Sigmoid colon (tissue), 7 donors: ENCODE data around the gene DNAL1. TPM values are rescaled to one million over a fixed set of nuclear protein-coding genes. Genes with fewer than 3 reads are reported as not detected.

Experiments used
- DNase-seq: peaks from one replicate; pipeline ENCODE4 v3.0.0-alpha.2; 2019
- H3K27ac ChIP-seq, 4 donors: fragments of 200-600 bp; sonication (generic); one replicate each; pipeline ENCODE4 v1.5.1; 2016 to 2019; ENCODE audit warnings: mild to moderate bottlenecking in 1 of 4
- H3K27me3 ChIP-seq, 3 donors: fragments of 200-600 bp; sonication (generic); one replicate each; pipeline ENCODE4 v1.5.1; 2019; ENCODE audit warnings: mild to moderate bottlenecking in 1 of 3
- H3K36me3 ChIP-seq, 4 donors: fragments of 200-600 bp; sonication (generic); one replicate each; pipeline ENCODE4 v1.5.1; 2016 to 2019
- H3K4me1 ChIP-seq, 4 donors: fragments of 200-600 bp; sonication (generic); one replicate each; pipeline ENCODE4 v1.5.1; 2017 to 2019
- H3K4me3 ChIP-seq, 4 donors: fragments of 200-600 bp; sonication (generic); one replicate each; pipeline ENCODE4 v1.5.1; 2017 to 2019; ENCODE audit warnings: mild to moderate bottlenecking in 2 of 4, moderate library complexity in 1 of 4
- H3K9me3 ChIP-seq, 4 donors: fragments of 200-600 bp in 3 of 4; sonication (generic) in 3 of 4; one replicate each; pipeline versions ENCODE4 v1.5.1 to v1.6.1; 2013 to 2019
- EP300 ChIP-seq, 4 donors: sonication (generic); formaldehyde crosslinking; IDR thresholded peaks; one replicate each; pipeline ENCODE4 v1.6.1; 2017; ENCODE audit warnings: antibody characterized with exemption in 4 of 4
- POLR2A ChIP-seq, 2 donors: fragments of 450-650 bp; IDR thresholded peaks; one replicate each; pipeline ENCODE4 v1.6.1; 2016; ENCODE audit warnings: antibody characterized with exemption in 2 of 2, mild to moderate bottlenecking in 2 of 2, moderate library complexity in 2 of 2
- POLR2AphosphoS5 ChIP-seq, 4 donors: sonication (generic); formaldehyde crosslinking; IDR thresholded peaks; one replicate each; pipeline ENCODE4 v1.6.1; 2017; ENCODE audit warnings: antibody characterized with exemption in 4 of 4
- WGBS, 2 donors: extraction: QIAGEN DNeasy Blood & Tissue Kit; methylation state at CpG; one replicate each; pipeline ENCODE4 v1.1.7; 2013; 5-methylcytosine and 5-hydroxymethylcytosine counted together
- intact Hi-C: fragments of 100-400 bp; cut with DNase I; formaldehyde crosslinking; loops from one replicate; pipeline ENCODE4 v1.15.1; 2023
- polyA plus RNA-seq, 3 donors: library from polyadenylated mRNA; stranded (reverse); fragments of 200-250 nt; gene quantifications; one replicate each; pipeline ENCODE4 v1.2.3, GENCODE V29; 2013
- total RNA-seq, 4 donors: library from RNA; depleted of rRNA; stranded (reverse); fragments of >200 nt; gene quantifications; one replicate each; pipeline ENCODE4 v1.1.0, GENCODE V29; 2016
- TF ChIP-seq, protein P1 (sequence below), 4 experiments: fragments of 450-650 bp in 3 of 4; fragments of 200-600 bp in 1 of 4; IDR thresholded peaks; one replicate each; pipeline ENCODE4 v1.5.1; 2016 to 2019; ENCODE audit warnings: antibody characterized with exemption in 4 of 4, mild to moderate bottlenecking in 3 of 4, moderate library complexity in 2 of 4
- donor health status: healthy with polysubstance abuse.
- donor health status: Bipolar disorder and iron deficiency.
- donor health status: healthy.

DNAL1 gene
- total and polyA plus RNA-seq, 7 donors: 4.6 to 20.0 (median 6.9) TPM

DNA sequence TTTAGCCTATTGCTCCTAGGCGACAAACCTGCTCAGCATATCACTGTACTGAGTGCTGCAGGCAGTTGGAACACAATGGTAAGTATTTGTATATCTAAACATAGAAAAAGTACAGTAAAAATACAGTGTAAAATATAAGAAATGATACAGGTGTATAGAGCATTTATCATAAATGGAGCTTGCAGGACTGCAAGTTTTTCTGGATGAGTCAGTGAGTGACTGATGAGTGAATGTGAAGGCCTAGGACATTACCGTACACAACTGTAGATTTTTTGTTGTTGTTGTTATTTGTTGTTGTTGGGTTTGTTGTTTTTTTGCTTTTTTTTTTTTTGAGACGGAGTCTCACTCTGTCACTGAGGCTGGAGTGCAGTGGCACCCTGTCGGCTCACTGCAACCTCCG lies 36.0 kb downstream of the DNAL1 start:
- no peak for DNase-seq
- WGBS, 2 donors: 95 to 98% methylated on average over 5 of the region's 5 CpGs
- Histone ChIP-seq H3K27me3 (no peaks in the 10 kb centered on the region), H3K27ac (no peak overlapping the region), H3K4me1 (no peaks in the 10 kb centered on the region), H3K36me3 (no peaks in the 10 kb centered on the region), H3K4me3 (no peak overlapping the region), H3K9me3 (no peaks in the 10 kb centered on the region)
- intact Hi-C loops: no loop called here
- TF ChIP-seq POLR2A (IDR thresholded peaks at IDR 0.05) (no peak), POLR2AphosphoS5 (IDR thresholded peaks at IDR 0.05) (no peak), EP300 (IDR thresholded peaks at IDR 0.05) (no peak)
- TF ChIP-seq, protein P1, sequence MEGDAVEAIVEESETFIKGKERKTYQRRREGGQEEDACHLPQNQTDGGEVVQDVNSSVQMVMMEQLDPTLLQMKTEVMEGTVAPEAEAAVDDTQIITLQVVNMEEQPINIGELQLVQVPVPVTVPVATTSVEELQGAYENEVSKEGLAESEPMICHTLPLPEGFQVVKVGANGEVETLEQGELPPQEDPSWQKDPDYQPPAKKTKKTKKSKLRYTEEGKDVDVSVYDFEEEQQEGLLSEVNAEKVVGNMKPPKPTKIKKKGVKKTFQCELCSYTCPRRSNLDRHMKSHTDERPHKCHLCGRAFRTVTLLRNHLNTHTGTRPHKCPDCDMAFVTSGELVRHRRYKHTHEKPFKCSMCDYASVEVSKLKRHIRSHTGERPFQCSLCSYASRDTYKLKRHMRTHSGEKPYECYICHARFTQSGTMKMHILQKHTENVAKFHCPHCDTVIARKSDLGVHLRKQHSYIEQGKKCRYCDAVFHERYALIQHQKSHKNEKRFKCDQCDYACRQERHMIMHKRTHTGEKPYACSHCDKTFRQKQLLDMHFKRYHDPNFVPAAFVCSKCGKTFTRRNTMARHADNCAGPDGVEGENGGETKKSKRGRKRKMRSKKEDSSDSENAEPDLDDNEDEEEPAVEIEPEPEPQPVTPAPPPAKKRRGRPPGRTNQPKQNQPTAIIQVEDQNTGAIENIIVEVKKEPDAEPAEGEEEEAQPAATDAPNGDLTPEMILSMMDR (IDR thresholded peaks at IDR 0.05): no peak

DNA sequence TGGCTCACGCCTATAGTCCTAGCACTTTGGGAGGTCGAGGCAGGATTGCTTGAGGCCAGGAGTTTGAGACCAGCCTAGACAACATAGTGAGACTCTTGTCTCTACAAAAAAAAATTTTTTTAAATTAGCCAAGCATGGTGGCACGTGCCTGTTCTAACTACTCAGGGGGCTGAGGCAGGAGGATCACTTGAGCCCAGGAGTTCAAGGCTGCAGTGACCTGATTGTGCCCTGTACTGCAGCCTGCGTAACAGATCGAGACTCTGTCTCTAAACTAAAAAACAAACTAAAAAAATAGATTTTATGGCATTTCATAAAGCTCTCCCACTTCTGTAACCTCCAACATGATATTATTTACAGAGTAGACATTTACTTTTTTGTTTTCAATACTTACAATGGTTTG lies 39.8 kb downstream of the DNAL1 start:
- WGBS, 2 donors: 54 to 81% methylated on average over 5 of the region's 5 CpGs
- TF ChIP-seq, protein P1 (IDR thresholded peaks at IDR 0.05): no peak
- no peak for TF ChIP-seq POLR2AphosphoS5 (IDR thresholded peaks at IDR 0.05)
- TF ChIP-seq EP300 (IDR thresholded peaks at IDR 0.05): no peak
- TF ChIP-seq POLR2A (IDR thresholded peaks at IDR 0.05): no peak
- no peaks in the 10 kb centered on the region for H3K9me3 ChIP-seq
- no peak overlapping the region for H3K4me3 ChIP-seq
- intact Hi-C loops: no loop called here
- H3K27me3 ChIP-seq: no peaks in the 10 kb centered on the region
- peaks cover 0 to 21% (median 2%) of the 10 kb centered on the region in 4 donors for H3K36me3 ChIP-seq
- H3K27ac ChIP-seq: no peak overlapping the region
- H3K4me1 ChIP-seq: no peaks in the 10 kb centered on the region
- no peak for DNase-seq

- intact Hi-C loops: no loop called here
- Histone ChIP-seq H3K36me3 (peaks cover 0 to 28% (median 2%) of the 10 kb centered on the region in 4 donors), H3K4me1 (no peaks in the 10 kb centered on the region), H3K27ac (no peak overlapping the region), H3K9me3 (no peaks in the 10 kb centered on the region), H3K4me3 (no peak overlapping the region), H3K27me3 (no peaks in the 10 kb centered on the region)
- TF ChIP-seq EP300 (IDR thresholded peaks at IDR 0.05): no peak
- TF ChIP-seq POLR2AphosphoS5 (IDR thresholded peaks at IDR 0.05): no peak
- TF ChIP-seq POLR2A (IDR thresholded peaks at IDR 0.05): no peak
- TF ChIP-seq, protein P1 (IDR thresholded peaks at IDR 0.05): no peak
- DNase-seq: no peak
- WGBS, 2 donors: 94 to 96% methylated on average over 9 of the region's 9 CpGs
Observed at GRCh38 chr14:73685328-73685727, 40.5 kb downstream of the DNAL1 start.

- H3K36me3 ChIP-seq: peaks cover 0 to 40% (median 2%) of the 10 kb centered on the region in 4 donors
- intact Hi-C loops: no loop called here
Observed at GRCh38 chr14:73686901-73687300, 42.1 kb downstream of the DNAL1 start.

More at GRCh38 chr14:73686901-73687300, 42.1 kb downstream of the DNAL1 start:
- Histone ChIP-seq H3K27me3 (no peaks in the 10 kb centered on the region), H3K4me3 (no peak overlapping the region), H3K4me1 (no peaks in the 10 kb centered on the region), H3K27ac (no peak overlapping the region), H3K9me3 (no peaks in the 10 kb centered on the region)
- TF ChIP-seq, protein P1 (IDR thresholded peaks at IDR 0.05): no peak
- TF ChIP-seq POLR2AphosphoS5 (IDR thresholded peaks at IDR 0.05) (no peak), EP300 (IDR thresholded peaks at IDR 0.05) (no peak), POLR2A (IDR thresholded peaks at IDR 0.05) (no peak)
- no peak for DNase-seq
- 93 to 95% methylated on average over 3 of the region's 3 CpGs for WGBS, 2 donors
